GM21737 (cell line): ENCODE measurements around the gene MIPOL1.
"Not testable (repeated sequence)": the region's sequence is repeated elsewhere in the genome, so short reads cannot be mapped to it uniquely, and the experiment has no call there.

Experiments
- ATAC-seq: cut with Tn5 transposase; IDR thresholded peaks from one replicate; pipeline ENCODE4 v1.9.1; 2021; ENCODE audit warnings: mild to moderate bottlenecking, moderate library complexity; ENCODE audit not compliant: unreplicated experiment

MIPOL1 gene

GRCh38 chr14:37186865-37187264 lies 10.9 kb upstream of the MIPOL1 start:
- no peak for ATAC-seq

DNA sequence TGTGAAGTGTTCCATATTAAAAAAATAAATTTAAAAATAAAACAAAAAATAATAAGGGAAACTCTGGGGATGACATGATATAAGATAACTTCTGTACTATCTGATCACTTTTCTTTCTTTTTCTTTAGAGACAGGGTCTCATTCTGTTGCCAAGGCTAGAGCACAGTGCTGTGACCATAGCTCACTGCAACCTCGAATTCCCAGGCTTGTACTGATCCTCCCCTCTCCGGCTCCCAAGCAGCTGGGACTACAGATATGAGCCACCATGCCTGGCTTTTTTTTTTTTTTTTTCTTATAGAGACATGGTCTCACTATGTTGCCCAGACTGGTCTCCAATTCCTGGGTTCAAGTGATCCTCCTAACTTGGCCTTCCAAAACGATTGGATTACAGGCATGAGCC lies 10.4 kb upstream of the MIPOL1 start:
- no peak for ATAC-seq

DNA sequence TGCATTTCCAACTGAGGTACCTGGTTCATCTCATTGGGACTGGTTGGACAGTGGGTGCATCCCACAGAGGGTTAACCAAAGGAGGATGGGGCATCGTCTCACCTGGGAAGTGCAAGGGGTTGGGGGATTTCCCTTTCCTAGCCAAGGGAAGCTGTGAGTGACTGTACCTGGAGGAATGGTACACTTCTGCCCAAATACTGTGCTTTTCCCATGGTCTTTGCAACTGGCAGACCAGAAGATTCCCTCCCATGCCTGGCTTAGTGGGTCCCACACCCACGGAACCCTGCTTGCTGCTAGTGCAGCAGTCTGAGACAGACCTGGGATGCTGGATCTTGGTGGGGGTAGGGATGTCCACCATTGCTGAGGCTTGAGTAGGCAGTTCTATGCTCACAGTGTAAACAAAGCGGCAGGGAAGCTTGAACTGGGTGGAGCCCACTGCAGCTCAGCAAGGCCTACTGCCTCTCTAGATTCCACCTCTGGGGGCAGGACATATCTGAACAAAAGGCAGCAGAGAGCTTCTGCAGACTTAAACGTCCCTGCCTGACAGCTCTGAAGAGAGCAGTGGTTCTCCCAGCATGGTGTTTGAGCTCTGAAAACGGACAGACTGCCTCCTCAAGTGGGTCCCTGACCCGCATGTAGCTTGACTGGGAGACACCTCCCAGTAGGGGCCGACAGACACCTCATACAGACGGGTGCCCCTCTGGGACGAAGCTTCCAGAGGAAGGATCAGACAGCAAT lies 9.7 kb upstream of the MIPOL1 start:
- ATAC-seq: not testable (repeated sequence)

DNA sequence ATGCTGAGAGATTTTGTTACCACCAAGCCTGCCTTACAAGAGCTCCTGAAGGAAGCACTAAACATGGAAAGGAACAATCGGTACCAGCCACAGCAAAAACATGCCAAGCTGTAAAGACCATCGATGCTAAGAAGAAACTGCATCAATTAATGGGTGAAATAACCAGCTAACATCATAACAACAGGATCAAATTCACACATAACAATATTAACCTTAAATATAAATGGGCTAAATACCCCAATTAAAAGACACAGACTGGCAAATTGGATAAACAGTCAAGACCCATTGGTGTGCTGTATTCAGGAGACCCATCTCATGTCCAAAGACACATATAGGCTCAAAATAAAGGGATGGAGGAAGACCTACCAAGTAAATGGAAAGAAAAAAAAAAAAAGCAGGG lies 8.0 kb upstream of the MIPOL1 start:
- not testable (repeated sequence) for ATAC-seq

DNA sequence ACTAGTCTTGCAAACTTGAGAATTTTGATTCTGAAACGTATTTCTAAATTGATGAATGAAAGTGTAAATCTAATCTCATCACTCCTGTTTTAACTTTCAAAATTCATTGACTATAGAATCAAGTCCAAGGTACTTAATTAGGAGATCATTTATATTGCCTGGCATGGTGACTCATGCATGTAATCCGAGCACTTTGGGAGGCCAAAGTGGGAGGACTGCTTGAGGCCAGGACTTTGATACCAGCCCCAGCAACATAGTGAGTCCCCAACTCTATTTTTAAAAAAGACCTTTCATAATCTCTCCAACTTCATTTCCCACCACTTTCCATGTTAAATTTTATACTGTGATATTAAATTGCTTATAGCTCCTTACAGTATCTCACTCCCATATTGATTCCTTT lies 3.0 kb upstream of the MIPOL1 start:
- ATAC-seq: no peak

- no peak for ATAC-seq
Measured at GRCh38 chr14:37195327-37195726, 2.4 kb upstream of the MIPOL1 start.

GRCh38 chr14:37196604-37197420 lies 925 bp upstream of the MIPOL1 start:
- ATAC-seq: no peak

GRCh38 chr14:37198273-37198598 lies 499 bp downstream of the MIPOL1 start:
- no peak for ATAC-seq

GRCh38 chr14:37198907-37199306 lies 1.2 kb downstream of the MIPOL1 start:
- no peak for ATAC-seq

DNA sequence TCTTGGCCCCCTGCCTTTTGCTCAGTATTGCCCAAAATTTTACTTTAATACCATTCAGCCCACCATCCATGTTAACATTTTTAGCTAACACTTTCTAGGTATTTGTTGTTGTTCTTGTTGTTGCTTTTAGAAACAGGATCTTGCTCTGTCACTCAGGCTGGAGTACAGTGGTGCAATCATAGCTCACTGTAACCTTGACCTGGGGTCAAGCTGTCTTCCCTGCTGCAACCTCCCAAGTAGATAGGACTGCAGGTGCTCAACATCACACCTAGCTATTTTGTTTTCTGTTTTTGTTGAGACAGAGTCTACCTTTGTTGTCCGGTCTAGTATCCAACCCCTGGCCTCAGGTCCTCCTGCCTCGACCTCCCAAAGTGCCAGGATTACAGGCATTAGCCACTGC lies 4.0 kb downstream of the MIPOL1 start:
- no peak for ATAC-seq

- no peak for ATAC-seq
Measured at GRCh38 chr14:37202265-37202664, 4.5 kb downstream of the MIPOL1 start.

DNA sequence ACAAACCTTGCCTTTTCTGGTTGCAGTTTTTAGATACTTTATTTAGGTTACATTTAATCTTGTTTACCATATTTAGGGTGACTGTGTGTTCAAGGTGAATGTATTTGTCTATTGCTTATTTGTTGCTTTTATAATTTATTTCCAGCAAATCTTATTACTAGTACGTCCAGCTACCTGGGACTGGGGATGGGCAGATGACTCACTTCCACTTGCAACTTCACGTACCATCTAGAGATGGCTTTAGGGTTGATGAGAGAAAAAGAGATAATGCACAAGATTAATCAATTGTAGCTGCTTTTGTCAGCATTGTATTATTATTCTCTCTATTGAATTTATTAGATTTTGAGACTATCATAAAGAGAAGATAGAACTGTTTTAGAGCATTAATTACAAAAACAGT lies 5.1 kb downstream of the MIPOL1 start:
- no peak for ATAC-seq

- ATAC-seq: no peak
Measured at GRCh38 chr14:37203423-37203822, 5.7 kb downstream of the MIPOL1 start.

DNA sequence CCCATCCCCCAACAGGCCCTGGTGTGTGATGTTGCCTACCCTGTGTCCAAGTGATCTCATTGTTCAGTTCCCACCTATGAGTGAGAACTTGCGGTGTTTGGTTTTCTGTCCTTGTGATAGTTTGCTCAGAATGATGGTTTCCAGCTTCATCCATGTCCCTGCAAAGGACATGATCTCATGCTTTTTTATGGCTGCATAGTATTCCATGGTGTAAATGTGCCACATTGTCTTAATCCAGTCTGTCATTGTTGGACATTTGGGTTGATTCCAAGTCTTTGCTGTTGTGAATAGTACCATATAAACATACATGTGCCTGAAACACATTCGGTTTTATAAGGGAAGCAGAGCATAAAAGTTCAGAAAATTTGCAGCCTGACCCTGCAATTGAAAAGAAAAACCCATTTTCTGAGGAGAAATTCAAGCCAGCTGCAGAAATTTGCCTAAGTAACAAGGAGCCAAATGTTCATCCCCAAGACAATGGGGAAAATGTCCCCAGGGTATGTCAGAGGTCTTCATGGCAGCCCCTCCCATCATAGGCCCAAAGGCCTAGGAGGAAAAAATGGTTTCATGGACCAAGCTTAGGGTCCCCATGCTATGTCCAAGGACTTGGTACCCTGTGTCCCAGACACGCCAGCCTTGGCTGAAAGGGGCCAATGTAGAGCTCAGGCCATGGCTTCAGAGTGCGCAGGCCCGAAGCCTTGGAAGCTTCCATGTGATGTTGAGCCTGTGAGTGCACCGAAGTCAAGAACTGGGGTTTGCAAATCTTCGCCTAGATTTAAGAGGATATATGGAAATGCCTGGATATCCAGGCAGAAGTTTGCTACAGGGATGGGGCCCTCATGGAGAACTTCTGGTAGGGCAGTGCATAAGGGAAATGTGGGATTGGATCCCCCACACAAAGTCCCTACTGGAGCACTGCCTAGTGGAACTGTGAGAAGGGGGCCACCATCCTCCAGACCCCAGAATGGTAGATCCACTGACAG lies 8.2 kb downstream of the MIPOL1 start:
- ATAC-seq: not testable (repeated sequence)

DNA sequence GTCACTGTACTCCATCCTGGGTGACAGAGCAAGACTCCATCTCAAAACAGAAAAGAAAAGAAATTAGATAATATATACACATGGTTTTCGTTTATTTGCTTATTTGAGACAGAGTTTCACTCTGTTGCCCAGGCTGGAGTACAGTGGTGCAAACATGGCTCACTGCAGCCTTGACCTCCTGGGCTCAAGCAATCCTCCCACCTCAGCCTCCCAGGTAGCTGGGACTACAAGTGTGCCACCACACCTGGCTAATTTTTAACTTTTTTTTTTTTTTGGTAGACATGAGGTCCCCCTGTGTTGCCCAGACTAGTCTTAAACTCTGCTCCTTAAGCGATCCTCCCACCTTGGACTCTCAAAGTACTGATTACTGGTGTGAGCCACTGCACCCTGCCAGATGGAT lies 11.9 kb downstream of the MIPOL1 start:
- ATAC-seq: not testable (repeated sequence)

- no peak for ATAC-seq
Measured at GRCh38 chr14:37210448-37210847, 12.7 kb downstream of the MIPOL1 start.

DNA sequence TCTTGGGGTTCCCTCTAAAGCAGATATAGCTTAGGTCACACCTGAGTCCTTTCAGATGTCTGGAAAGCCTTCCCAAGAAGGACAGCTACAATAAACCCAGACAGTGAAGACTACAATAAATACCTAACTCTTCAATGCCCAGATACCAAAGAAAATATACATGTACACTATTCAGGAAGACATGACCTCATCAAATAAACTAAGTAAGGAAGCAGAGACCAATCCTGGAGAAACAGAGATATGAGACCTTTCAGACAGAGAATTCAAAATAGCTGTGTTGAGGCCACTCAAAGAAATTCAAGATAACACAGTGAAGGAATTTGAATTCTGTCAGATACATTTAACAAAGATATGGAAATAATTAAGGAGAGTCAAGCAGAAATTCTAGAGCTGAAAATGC lies 15.3 kb downstream of the MIPOL1 start:
- no peak for ATAC-seq

DNA sequence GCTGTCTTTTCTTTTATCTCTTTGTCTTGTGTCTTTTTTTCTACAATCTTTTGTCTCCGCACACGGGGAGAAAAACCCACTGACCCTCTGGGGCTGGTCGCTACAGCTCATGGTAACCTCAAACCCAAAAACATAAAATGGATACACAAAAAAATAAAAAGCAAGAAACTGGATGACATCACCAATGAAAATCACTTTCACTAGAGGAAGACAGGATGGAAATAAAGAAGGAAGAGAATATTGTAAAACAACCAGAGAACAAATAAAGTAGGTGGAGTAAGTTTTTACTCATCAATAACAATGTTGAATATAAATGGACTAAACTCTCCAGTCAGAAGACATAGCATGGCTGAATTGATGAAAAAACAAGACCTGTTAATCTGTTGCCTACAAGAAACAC lies 17.6 kb downstream of the MIPOL1 start:
- ATAC-seq: no peak

- ATAC-seq: no peak
Measured at GRCh38 chr14:37221073-37221472, 23.3 kb downstream of the MIPOL1 start.

- no peak for ATAC-seq
Measured at GRCh38 chr14:37223947-37224474, 26.3 kb downstream of the MIPOL1 start.

DNA sequence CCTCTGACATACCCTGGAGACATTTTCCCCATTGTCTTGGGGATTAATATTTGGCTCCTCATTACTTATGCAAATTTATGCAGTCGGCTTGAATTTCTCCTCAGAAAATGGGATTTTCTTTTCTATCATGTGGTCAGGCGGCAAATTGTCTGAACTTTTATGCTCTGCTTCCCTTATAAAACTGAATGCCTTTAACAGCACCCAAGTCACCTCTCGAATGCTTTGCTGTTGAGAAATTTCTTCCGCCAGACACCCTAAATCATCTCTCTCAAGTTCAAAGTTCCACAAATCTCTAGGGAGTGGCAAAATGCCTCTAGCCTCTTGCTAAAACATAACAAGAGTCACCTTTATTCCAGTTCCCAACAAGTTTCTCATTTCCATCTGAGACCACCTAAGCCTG lies 27.9 kb downstream of the MIPOL1 start:
- ATAC-seq: not testable (repeated sequence)
